ENCODE measurements around the gene IL5RA.

Gene IL5RA

DNA sequence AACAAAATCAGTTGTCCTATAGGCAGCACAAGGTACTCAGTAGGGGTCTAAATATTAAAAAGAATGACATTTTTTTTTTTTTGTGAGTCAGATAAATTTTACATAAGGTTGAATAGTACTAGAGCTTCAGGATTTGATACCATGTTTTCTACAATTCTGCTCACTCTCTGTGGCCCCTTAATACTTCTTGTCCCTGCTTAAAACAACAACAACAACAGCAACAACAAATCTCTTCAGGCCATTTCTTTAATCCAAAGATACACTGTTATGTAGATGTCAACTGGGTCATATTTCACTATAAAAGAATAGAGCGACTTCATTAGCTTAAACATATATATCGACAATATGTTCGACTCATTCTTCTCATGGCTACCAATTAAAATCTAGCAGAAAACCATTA is 3.0 kb downstream of the IL5RA start:
- DNase-seq (ENCODE audit: low read depth): no peak

DNA sequence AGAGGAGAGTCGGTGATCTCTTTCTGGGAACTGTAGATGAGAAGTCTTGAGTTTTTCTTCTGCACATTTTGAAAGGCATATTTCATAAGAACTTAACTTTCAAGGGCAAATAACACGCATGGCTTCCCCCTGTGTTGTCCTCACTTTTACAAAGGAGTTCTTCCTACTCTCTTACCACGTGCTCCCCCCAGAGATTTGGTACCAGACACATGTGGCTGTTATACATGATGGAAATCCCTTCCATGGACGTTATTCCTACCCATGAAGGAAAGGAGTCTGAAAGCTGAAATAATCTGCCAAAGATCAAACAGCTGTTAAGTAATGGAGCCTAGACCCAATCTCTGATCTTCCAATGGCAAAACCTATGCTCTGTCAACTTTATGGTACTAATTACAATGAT is 4.4 kb downstream of the IL5RA start:
- DNase-seq (ENCODE audit: low read depth): no peak

DNA sequence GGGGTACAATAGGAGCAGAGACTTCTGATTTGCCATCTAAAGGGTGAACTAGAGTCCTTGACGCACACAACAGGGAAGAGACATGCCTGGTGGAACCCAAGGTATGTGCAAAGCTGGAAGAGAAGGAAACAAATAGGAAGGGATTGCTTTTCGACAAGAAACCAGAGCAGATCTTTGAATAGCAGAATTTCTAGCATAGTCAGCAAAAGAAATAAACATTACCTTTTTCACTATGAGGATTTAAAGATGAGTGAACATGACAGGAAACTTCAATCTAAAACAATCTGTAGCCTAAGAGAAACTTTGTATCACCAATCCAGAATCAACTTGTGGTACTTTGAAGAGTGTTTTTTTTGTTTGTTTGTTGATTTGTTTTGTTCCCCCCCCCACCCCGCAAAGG is 4.9 kb downstream of the IL5RA start:
- DNase-seq (ENCODE audit: low read depth): no peak

- DNase-seq (ENCODE audit: low read depth): no peak
These were observed 7.4 kb downstream of the IL5RA start for GRCh38 chr3:3102751-3103150.

DNA sequence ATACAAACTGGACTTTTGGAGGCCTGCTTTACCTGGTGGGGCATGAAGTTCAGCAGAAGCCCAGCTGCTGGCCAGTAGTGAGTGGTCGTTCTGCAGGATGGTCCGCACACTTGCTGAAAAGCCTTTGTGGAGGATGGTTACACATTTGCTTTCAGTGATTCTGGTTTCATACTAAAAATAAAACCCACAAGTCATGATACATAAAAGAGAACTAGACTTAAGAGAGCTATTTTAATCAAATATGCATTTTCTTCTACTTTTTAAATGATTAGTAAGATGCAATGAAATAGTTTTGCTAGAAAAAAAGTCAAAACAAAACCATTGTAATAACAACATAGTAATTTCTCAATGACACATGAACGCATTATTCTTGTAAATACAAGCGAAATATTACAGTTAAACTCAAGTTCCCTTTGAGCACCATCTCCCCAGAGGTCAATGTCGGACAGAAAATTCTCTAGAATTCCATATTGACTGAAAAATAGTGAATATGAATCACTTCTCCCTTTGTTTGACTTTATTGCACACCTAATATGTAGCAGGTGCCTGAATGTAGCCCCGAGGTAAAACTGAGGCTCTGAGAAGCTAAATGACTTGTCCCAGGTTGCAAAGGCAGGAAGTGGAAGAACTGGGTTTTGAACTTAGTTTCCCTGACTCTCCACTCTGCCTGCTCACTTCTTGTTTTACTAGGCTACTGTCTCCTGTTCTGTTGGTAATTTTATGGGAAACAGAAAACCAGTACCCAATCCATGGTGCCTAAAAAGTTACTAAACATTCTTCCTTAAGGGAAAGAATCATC is 8.3 kb downstream of the IL5RA start:
- DNase-seq (ENCODE audit: low read depth): no peak

DNA sequence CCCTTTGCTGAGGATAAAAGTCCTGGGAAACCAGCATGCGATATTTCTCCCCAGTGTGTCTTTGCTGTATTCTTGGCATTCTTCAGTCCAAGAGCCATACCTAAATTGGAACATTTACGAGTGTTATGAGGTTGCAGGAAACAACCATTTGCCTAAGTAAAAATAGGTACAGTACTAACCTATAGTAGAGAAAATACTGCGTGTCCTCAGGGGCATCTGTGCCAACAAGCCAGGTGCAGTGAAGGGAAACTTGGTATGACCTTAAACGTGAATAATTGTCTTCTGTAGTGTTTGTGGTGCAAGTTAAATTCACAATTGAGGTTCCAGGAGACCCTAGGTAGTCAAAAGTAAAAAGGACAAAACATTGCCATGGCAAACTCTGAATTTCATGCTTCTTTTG is 12.2 kb downstream of the IL5RA start:
- no peak for DNase-seq (ENCODE audit: low read depth)

- no peak for DNase-seq (ENCODE audit: low read depth)
These were observed 21.2 kb downstream of the IL5RA start for GRCh38 chr3:3089017-3089416.

DNA sequence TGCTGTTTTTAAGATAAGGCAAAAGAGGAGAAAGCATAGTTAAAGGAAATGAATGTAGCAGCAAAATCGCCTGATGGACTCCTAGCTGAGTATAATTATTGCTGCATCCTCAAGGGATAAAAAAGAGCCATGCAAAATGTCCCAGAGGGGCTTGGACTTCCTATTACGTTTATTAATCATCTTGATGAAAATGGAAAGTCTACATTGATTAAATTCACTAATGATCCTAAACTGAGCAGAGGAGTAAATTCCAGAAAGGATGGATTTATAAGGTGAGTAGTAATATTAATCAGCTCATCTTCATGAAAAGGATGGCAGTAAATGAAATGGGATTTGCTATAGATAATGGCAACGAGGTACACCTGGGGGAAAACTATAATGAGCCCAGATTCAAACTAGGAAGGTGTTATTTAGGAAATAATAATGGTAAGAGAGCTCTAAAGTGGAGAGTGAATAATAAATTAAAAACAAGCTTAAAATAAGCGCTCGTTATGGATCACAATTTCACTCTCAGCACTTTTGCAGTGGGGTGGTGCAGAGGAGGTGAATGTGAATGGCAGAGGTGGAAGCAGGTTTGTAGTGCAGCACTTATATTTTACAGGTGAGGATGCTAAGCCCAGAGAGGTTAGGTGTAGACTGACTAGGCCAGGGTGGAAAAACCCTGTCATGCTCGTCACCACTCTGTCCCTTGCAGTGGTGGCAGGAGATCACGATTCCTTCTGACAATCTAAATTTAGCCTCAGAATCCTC is 22.3 kb downstream of the IL5RA start:
- DNase-seq (ENCODE audit: low read depth): no peak

GRCh38 chr3:3087279-3087678 is 22.9 kb downstream of the IL5RA start:
- DNase-seq (ENCODE audit: low read depth): no peak

- DNase-seq (ENCODE audit: low read depth): no peak
These were observed 23.9 kb downstream of the IL5RA start for GRCh38 chr3:3086239-3086638.

GRCh38 chr3:3085782-3086181 is 24.4 kb downstream of the IL5RA start:
- no peak for DNase-seq (ENCODE audit: low read depth)

GRCh38 chr3:3084890-3085289 is 25.3 kb downstream of the IL5RA start:
- DNase-seq (ENCODE audit: low read depth): no peak

- no peak for DNase-seq (ENCODE audit: low read depth)
These were observed 27.8 kb downstream of the IL5RA start for GRCh38 chr3:3082234-3082924.

DNA sequence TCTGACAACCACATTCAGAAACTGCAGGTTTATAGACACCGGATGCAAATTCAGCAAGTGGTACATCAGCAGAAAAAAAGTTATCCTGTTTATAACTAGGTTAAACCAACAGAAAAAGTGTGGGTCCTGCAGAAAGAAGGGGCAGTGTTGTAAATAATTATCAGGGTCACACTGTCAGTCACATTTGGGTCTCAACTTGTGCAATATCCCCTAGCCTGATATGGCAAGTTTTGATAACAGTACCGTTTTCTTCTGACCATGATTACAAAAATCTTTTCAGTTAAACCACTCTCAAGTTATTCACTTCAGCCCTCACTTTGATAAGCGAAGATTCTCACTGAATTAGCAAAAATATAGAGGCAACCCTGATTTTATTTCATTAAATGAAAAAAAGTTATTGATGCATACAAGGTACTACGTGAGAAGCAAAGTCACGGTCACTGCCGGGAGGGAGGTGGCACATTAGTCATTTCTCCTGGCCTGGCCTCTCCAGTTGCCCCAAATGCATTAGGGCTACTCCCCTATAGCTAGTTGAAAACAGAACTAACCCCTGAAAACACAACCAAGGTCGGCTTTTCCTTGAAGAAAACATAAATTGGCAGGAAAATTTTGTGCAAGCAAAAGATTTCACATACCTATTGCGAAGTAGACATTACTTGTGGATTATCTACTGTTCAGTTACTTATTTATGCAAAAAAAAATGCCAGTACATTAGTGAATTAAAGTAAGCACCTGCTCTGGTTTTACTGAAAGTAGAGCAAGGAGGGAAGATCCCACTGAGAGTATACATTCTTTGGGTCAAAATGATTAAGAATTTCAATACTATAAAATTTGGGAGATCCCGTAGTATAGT is 28.6 kb downstream of the IL5RA start:
- DNase-seq (ENCODE audit: low read depth): no peak

DNA sequence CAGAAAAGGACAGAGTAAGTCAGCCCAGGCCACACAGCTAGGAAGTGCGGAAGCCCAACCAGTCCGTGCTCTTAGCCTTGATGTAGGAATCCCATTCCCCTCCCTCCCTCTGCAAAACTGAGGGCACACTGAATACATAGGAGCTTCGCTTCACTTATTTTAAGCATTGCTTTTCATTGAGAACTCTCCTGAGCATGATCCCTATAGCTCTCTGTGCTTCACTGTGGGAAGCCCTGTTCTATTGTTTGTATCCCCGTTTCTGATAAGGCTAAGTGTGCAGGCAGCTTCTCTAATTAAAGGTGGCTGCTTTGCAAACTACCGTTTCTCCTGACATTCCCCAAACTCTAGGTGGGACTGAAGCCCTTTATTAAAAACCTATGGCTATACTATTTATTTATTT is 29.9 kb downstream of the IL5RA start:
- no peak for DNase-seq (ENCODE audit: low read depth)

GRCh38 chr3:3074551-3075257 is 35.5 kb downstream of the IL5RA start:
- DNase-seq (ENCODE audit: low read depth): no peak

DNA sequence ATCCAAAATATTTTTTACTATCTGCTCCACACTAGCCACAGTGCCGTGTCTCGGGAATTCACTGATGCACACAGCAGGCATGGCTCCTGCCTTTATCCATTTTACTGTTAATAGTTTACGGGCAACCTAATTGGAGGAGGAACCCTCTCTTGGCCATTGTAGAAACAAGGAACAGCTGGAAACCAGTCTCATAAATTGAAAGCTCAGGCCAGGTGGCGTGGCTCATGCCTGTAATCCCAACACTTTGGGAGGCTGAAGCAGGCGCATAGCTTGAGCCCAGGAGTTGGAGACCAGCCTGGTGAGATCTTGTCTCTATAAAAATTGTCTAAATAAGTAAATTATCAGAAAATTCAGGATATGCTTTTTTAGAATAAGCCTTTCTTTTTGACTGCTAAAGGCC is 39.0 kb downstream of the IL5RA start:
- DNase-seq (ENCODE audit: low read depth): no peak

DNA sequence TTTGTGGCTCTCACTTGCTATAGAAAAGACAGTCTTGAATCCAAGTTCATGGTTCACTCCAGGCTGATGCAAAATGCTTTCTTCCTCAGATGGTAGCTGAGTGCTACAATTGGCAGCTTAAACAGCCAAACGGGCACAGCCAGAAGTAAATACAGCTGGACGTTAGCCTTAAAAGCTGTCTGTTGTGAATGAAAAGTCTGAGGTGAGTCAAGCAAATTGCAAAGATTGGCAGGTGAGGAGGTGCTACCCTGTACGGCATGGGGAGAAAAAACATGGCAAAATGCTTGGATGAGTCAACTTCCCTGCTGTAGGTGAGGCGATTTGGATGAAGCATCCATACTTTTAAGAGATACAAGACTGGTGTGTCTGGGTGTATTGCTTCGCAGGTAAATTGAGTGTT is 40.5 kb downstream of the IL5RA start:
- DNase-seq (ENCODE audit: low read depth): no peak

GRCh38 chr3:3068358-3068881 is 41.8 kb downstream of the IL5RA start:
- DNase-seq (ENCODE audit: low read depth): no peak

DNA sequence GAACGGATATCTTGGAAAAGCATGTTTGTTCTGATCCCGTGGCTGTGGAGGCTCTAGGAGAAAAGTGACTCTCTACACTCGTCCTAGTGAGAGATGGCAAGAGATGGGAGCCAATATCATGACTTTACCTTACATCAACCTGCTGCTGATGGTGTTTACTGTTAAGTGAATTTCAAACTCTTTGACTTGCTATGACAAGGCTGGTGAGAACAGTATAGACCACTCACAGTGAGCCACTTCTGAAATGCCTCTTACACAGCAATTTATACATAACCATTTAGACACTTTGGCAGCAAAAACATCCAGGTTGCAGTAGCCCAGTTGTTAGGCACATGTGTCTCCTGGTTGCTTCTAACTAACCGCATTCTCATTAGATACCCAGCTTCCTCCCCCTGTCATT is 43.3 kb downstream of the IL5RA start:
- no peak for DNase-seq (ENCODE audit: low read depth)

- DNase-seq (ENCODE audit: low read depth): no peak
These were observed 43.8 kb downstream of the IL5RA start for GRCh38 chr3:3066378-3066777.

All from T follicular helper cell (primary cell).